Bone marrow (tissue), 2 donors: ENCODE results near the gene TSBP1.

Experiments used
- DNase-seq, 2 donors: peaks; one replicate each; lab custom pipeline; 2025; lab: John Stamatoyannopoulos, UW

TSBP1 gene

GRCh38 chr6:32371803-32372202, at the start of gene TSBP1:
Gene TSBP1, minus strand, starts transcription at chr6:32371903. Its CDS starts 197 bp downstream, at chr6:32371706.
- no peak for DNase-seq

DNA sequence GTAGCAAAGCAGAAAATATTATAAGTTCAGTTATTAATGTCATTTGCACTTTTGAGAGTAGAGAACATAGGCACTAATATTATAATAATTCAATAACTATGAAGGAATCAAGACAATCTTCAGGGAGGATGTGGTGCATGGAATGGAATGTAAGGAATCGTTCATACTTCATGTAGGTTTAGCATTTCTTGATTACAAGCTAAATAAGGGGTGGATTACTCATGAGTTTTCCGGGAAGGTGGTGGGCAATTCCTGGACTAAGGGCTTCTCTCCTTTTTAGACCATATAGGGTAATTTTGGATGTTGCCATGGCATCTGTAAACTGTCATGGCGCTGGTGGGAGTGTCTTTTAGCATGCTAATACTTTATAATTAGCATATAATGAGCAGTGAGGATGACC, 44.3 kb upstream of the TSBP1 start:
- no peak for DNase-seq

- DNase-seq = peak; percentile 47 to 68
Observed at GRCh38 chr6:32415521-32416019, 43.9 kb upstream of the TSBP1 start.

GRCh38 chr6:32413427-32414047, 41.8 kb upstream of the TSBP1 start:
- peak; percentile 54 to 60 for DNase-seq

DNA sequence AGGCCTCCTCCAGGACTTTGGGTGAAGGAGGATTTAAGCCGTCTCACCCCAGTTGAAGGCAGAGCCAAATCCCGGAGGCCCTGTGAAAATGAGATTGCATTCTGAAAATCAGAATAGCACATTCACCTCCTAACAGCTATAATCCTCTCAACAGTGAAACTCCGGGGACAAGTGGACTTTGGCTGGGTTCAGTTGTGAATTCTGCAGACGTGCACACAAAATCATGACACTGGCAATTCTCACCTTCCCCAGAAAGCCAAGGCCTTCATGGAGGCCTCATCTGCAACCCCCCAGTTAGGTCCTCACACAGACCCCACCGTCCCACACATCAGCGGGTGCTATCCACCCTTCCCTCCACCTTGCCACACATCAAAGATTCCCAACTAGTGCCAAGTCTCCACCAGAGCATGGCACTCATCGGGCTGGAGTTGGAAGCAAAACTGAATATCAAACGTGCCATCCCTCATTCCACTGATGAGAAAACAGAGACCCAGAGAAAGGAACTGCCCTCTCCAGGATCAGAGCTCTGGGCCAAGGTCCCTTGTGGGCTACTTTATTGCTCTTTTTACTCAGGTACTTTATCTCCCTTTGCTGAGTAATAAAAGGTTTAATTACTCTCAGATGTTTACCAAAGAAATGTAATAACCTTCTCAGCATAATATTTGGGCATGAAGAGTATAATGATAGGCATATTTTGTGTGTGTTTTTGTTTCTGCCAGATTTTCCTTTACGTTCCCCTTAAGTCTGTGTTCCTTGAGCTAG, 40.0 kb upstream of the TSBP1 start:
- no peak for DNase-seq

- DNase-seq = no peak
Observed at GRCh38 chr6:32410906-32411305, 39.2 kb upstream of the TSBP1 start.

- no peak for DNase-seq
Observed at GRCh38 chr6:32406857-32407256, 35.2 kb upstream of the TSBP1 start, which contains the start of gene BTNL2. Gene BTNL2, minus strand, starts transcription at chr6:32407181. Its CDS starts 58 bp downstream, at chr6:32407123.

DNA sequence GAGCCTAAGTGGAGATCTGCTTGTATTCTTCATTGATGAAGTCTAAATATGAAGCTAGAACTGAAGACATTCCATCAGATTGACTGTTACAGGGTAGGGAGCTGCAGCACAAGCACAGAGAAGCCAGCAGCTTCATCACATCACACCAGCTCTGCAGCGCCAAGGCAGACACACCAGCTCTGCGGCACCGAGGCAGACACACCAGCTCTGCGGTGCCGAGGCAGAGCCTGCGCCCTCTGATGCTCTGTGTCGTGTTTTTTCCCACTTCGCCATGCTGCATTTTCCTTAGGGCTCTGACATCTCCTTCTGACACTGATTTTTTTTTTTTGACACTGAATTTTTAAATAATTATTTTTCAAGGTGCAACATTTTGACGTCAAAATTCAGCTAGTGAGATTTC, 34.5 kb upstream of the TSBP1 start:
- DNase-seq = no peak

DNA sequence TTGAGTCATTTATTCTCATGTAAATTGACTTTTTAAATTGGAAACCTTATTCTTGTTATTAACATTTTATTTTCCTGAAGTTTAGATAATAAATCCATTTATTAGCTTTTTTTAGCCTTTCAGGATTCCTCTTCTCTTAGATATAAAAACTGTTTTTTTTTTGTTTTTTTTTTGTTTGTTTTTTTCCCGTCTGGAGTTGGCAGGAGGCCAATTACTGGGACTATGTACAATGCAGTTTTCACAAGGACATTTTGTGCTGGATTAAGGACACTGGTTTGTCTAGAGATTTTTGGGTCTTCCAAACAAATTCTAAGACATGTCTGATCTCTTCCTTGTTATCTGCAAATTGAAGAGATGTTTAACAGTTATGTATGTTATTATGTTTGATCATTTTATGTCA, 34.0 kb upstream of the TSBP1 start:
- DNase-seq = no peak

DNA sequence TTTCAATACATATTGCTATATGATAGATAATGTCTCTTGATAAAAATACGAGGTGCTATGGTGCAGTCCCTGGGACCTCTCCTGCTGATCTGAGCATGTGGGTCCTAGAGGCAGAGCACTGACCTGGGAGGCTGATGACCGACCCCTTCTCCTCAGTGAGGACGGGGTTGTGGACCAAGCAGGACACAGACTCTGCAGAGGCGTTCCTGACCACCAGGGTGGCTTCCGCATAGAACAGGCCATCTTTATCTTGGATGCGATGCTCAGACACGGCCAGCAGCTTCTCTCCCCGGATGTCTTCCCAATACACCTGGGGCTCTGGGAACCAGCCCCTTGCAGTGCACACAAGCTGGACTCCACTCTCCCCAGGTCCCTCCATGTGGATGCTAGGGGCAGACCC, 31.1 kb upstream of the TSBP1 start:
- DNase-seq = no peak

DNA sequence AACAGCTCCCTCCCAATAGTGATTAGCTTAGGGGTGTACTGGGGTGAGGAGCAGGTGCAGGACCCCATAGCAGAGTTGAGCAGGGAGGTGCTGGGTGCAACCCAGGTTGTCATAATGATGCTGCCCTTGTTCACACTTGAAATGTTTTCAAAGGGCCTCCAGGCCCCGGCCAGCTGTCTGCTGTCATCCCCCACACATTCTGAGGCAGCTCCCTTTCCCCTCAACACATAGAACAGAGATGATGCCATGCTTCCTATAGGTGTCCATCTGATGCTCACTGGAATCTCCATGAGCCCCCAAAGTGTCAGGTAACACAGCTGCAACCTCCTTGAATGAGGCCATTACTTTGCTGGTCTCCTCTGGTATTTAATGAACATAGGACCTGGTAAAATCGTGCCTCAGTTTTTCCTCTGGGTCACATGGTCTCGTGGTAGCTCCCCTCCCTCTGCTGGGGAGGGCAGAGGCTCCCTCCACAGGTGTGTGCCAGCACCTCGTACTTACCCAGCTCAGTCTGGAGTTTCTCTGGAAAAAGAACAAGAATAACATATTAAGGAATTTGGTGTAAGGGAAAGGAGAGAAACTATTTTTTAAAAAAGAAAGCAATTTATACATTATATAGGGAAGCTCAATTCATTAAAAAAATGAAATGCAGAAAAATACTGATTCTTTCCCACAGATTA, 29.7 kb upstream of the TSBP1 start:
- no peak for DNase-seq

DNA sequence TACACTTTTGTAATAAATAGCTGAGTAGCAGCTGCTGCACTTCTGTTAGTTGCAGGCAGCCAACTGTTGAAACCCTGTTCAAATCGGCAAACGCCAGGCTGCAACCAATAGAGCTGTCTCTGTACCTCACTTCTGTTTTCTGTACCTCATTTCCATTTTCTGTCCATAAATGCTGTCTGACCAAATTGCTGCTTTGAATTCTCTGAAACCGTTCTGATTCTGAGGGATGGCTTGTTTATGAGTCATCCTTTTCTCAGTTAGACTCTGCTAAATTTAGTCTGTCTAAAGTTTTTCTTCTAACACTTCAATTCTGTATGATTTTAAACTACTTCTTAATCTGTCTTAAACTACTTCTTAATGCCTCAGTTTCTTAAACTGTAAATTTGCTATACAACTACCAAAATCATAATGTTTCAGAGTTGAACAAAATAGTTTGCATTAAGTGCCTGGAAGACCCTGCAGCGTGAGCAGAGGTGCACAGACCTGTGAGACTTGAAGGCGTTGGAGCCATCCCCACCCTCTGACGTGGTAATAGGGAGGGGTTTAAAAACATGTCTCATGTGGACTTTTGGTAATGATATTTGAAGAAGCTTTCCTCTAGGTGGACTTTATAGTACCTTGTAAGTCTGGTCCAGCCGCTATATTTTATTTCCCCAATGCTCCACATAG, 25.7 kb upstream of the TSBP1 start:
- no peak for DNase-seq

GRCh38 chr6:32396028-32396427, 24.3 kb upstream of the TSBP1 start:
- no peak for DNase-seq

DNA sequence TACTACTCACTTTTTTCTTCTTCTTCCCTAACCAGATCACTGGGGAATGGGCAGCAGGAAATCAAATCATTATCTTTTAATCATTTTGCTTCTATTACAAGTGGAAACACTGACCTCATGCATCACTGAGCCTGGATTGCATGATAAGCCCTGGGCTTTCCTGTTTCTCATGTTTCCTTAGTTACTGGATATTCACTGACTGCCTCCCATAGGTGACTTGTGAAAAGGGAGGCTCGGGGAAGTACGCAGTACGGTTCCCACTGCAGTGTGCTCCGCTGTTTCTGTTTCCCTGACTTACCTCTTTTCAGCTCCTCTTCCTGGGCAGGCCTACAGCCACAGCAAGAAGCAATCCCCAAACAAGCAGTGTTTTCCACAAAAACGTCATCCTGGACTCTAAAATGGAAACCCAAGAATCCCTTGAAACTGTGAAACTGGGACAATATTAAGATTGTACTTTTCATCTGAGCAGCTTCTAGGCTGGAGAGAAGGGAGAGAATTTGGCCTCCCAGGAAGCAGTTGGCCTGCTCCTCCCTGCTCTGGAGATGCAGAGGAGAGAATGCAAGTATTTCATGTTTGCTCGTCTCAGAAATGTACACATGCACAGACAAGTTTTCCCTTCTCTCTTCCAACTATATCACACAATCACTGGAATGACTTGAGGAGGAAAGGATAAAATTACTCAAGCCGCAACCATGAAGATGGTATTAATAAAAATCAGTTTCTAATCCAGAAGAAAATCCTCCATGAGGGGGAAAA, 22.1 kb upstream of the TSBP1 start:
- DNase-seq = no peak

- no peak for DNase-seq
Observed at GRCh38 chr6:32391505-32391904, 19.8 kb upstream of the TSBP1 start.

DNA sequence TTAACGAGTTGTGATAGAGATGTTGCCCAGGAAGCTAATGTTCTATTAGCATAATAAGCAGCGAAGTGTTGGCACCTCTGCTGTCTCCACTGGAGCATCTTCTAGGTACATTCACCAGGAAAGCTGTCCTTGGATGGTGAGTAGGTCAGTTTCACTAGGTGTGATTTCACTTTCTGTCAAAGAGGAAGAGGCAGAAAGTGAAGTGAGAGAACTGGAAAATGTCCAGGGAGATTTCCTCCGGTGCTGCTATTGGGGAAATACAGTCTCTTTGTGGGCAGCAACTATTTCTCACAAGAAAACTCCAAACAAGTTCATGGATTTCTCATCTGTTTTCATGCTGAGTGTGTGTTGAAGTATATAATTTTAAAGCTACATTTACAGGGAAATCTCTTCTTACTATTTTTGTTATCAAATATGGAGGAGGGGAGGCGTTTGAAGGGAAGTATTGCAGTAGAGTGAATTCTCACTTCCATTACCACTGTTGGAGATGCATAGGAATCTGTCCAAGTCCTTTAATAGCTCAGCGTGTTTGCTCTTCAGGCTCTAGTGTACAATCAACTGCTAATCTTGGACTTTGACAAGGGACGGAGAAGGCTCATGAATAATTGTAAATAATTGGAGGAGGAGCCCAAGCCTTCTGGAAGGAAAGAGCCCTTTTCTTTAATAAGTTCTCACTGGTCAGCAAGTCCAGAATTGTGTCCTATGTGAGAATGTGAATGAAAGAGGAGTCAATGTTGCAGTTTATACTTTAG, 16.1 kb upstream of the TSBP1 start:
- no peak for DNase-seq

GRCh38 chr6:32386040-32386439, 14.3 kb upstream of the TSBP1 start:
- DNase-seq = no peak

DNA sequence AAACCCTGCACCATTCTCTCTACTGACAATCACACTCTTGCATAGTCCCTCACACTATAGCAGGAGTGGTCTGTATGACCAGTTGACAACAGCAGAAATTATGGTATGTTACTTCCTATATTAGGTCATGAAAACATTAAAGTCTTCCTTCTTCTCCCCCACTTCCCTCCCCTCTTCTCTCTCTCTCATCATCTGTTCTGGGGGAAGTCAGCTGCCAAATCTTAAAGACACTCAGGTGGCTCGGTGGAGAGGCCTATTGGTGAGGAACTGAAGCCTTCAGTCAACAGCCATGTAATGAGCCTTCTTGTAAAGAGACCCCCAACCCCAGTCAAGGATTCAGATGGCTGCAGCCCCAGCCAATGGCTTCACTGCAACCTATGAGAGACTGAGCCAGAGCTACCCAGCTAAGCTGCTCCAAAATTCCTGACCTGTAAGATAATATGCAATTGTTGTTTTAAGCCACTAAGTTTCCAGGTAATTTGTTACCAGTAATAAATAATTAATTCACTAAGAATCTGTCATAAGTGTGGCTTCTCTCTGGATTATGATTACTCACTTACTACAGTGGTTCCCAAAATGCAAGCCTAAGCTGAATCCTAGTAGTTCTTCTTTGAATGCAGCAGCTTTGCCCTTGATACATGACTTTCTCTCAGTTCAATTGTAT, 11.2 kb upstream of the TSBP1 start:
- no peak for DNase-seq

- no peak for DNase-seq
Observed at GRCh38 chr6:32379545-32379944, 7.8 kb upstream of the TSBP1 start.
